Daoy (cell line): ENCODE measurements around the gene SMAD5. TPM values are rescaled to one million over a fixed set of nuclear protein-coding genes. Genes with fewer than 3 reads are reported as not detected.

Source experiments
- DNase-seq: peaks from one replicate; pipeline ENCODE4 v3.0.0-alpha.2; 2015; ENCODE audit warnings: low read depth
- total RNA-seq: library from RNA; depleted of rRNA; stranded (reverse); fragments of >200 nt; shearing (Covaris generic); gene quantifications from 2 replicates; pipeline ENCODE4 v1.2.3, GENCODE V29; 2014

The SMAD5 gene
- total RNA-seq, 1 experiment from 2014 or later, result 57.1 TPM

DNA sequence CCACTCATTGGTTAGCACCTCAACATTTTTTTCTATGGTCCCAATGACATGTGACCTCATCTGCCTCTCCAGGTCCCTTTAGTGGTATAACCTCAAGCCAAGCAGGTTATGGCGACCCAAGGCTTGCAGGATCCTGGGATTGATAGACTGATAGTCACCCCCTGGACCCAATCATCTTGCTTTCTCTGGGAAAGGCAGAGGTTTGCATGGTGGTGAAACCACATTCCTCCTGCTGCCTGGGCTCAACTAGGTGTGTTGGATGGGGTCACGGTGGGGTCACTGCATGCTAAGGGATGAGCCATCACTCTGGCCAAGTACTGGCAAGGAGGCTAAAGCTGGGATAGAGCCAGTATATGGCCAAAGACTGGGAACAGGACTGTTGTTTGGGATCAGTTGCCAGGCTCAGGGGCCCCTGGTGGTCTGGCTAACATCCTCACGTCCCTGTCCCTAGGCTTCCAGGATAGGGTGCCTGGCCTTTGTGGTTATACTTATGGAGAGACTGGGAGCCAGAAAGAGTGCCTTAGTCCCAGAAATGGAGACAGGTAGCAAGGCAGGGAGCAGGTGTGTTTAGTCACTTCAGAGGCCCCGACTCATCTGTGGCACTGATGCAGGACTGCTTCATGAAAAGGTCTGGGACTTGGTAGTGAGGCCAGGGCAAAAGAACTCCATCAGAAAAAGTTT lies 65.0 kb downstream of the SMAD5 start:
- DNase-seq, result no peak

DNA sequence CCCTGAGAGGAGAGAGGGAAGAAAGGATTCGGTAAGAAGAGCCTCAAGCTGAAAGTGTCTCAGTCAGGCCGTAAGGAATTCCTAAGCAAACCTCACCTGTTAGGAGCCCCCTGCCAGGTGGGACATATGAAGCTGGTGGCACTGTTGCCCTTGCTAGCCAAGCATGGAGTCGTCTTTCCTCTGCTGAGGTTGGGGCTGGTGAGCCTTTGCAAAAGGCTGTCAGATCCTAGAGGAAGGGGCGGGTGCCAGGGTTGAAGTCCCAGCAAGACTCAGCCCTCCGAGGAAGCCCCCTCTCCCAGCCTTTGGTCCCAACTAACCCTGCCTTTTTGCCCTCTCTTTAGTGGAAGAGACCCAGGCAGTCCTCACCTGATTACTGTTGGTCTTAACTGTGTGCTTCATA lies 65.8 kb downstream of the SMAD5 start:
- no peak for DNase-seq

DNA sequence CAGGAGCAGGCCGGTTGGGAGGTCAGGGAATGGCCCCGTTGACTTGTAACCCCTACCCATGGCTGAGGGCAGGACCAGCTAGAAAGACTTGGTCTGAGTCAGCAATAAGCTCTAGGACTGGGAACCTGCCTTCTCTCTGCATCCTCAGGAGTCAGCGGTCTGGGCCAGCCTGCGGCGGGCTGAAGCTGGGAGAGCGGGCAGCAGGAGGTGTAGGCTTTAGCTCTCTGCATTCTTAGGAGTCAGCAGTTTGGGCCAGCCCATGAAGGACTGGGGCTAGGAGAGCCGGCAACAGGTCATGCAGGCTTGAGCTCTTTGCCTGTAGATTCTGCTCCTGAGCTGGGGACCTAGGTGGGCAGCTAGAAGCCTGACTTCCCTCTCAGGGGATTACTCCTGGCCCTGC lies 66.8 kb downstream of the SMAD5 start:
- no peak for DNase-seq

DNA sequence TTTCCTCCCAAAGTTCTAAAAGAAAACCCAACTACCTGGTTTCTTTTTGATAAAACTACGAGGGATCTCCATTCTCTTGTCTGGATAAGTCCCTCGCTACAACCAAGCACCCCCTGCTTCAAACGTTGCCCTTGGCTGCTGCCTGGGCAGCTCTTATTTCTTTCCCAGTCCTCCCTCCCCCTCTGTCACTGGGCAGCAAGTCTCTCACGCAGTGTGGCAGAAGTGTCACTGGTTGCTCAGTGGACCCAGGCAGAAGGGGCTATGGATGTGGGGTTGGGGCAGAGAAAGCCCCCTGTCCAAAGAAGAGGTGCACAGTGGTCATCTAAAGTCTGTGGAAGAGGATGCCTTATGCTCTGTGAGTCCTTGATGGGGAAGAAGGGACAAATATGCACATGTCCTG lies 67.5 kb downstream of the SMAD5 start:
- DNase-seq, result no peak

DNA sequence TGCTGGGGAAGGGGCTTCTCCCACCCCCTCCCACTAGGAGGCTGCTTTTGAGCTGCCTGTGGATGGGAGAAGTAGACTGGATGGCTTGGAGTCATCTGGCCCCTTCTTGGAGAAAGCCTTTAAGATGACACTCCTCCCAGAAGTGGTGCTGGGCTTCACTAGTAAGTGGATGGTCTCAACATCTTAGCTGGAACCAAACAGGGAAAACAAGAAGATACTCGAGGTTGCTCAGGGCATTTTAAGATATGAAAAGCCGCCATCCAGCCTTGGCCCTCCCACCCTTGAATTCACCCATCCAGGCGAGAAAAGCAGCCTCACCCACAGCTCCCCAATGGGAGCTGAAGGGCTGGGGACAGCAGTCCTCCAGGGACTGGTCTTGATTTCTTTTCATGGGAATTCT lies 68.1 kb downstream of the SMAD5 start:
- DNase-seq, result no peak

DNA sequence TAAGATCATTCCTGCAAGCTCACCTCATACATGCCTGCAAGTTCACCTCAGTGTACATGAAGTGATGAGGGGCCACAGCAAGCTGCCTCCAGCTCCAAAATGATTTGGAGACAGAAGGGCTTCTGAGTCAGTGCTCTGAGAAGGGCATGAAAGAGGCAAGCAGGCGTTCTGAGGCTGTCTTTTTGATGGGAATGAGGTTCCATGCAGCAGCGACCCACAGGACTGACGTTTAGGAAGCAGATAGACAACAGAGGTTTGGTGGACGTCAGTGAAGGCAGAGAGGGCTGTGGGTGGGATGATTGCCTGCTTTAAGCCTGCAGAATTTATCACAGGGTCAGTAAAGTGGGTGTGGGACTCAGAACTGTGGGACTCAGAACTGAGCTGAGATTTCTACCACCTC lies 69.2 kb downstream of the SMAD5 start:
- DNase-seq, result no peak

DNA sequence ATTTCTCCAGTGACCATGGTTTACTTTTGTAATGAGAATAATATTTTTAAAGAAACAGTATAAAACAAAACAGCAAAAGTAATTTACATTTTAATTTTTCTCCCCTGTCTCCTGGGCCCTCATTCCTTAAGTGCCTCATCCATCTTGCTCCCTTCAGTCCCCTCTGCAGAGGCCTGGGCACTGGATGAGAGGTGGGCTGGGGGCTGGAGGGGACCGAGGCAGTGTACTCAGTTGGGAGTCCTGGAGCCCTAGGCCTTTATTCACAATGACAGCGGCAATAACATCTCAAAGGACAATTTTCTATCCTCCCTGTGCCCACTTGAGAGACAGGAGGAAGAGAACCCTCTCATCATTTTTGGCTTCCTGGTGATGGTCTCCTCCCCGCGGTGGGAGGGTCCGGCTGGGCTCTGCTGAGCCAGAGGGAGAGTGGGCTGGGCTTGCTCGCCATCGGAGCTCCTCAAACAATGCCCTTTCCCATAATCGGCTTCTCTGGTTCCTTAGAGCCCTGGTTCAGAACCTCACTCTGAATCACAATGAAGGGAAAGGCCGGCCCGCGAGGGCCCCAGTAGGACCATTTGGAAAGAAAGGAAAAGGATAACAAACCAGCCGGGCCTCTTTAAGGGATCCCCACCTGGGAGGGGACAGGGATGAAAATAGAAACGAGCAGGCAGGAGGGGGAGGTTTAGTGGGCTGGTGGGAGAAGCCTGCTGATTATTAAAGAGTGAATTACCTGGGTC lies 70.0 kb downstream of the SMAD5 start:
- no peak for DNase-seq

DNA sequence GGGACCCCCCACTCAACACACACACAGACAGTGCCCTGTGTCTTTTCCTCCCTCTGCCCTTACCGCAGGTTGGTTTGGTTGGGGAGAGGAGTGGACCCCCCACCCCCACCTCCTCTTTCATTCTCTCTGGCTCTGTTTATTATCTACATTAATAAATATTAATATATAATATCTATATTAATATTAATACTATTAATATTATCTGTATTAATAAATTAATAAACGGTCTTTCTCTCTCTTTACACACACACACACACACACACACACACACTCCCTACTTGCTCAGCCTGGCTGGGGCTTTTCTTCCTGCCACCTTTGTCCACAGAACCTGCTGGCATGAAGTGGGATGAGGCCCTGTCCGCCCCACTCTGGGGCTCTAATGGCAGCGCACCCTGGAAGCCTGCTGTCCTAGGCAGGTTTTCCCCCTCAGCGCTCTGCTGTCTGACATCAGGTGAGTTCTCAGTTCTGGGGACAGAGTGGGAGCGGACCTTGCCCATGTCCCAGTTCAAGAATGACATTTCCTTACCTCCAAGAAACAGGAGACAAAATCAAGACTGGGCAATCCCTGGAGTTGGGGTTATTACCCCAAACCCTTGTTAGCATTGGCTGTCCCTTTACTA lies 70.8 kb downstream of the SMAD5 start:
- no peak for DNase-seq

DNA sequence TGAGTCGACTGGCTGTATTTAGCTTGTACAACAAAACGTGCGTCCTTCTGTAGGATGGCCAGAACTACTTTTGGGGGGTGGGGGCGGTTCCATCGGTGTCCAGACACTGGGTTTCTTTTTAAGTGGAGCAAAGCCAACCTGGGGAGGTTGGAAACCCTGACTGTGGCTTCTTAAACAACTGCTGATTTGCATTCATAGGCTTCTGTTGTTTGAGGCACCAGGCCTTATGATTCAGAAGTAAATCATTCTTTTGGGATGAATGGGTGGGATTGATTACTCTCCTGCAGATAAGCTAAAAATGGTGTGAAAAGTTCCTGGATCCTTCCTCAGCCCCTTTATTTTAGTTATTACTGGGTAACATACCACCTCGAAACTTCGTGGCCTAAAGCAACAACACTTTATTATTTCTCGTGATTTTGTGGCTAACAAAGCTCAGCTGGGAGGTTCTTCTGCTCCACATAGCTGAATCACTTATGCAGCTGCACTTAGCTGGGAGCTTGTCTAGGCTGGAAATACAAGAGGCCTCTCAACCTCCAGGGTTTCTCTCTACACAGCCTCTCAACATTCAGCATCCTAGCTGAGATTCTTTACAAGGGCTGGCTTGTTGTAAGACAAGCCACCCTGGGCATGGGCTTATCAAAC lies 72.5 kb downstream of the SMAD5 start:
- peak; percentile 25 for DNase-seq

DNA sequence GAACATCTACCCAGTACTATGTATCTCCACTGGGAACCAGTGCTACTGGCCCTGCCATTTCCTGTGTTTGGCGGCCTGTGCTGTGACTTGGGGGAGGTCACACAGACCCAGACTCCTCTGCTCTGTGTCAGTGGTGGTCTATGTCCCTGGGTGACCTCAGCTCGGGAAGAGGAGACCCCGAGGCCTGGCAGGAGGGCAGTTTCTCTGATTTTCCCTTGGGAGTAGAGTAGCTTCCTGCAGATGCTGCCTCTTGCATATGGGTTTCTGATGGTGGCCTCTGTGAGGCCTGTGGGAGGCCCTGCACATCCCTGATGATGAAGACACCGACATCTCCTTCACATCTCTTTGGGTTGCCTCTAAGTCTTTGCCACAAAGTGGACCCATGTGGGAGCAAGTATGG lies 73.3 kb downstream of the SMAD5 start:
- DNase-seq, result no peak

DNA sequence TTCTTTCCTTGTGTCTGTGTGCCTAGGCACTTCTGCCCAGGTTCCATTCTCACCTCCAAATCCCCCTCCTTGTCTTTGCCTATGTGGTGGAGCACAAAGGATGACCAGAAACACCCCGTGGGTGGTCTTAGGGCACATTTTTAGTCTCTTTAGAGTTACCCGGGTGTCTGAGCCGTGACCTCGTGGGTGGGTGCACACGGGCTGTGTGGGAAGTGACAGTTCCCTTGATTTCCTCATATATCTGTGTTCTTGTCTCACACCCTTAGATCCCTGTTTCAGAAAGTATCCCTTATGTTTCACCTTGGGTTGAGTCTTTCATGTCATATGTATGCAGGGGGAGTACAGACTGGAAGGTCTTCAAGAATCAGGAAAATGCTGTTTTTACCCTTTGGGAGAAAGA lies 73.7 kb downstream of the SMAD5 start:
- DNase-seq, result no peak

DNA sequence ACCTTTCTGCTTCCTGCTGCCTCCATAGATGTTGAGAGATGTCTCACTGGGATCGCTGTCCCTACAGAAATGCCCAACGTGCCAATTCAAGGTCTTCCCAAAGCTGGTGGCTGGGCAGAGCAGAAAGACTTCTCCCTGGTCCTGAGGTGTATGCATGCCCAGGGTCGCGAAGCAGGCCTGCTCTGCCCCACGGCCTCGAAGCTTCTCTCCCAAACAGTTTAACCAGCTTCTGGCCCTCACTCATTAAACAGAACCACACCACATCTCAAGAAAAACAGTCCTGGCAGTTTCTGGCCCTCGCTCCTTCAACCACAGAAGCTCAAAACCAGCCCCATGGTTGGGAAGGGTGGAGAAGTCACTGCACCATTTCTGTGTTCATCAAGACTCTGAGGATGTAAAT lies 75.0 kb downstream of the SMAD5 start:
- no peak for DNase-seq

DNA sequence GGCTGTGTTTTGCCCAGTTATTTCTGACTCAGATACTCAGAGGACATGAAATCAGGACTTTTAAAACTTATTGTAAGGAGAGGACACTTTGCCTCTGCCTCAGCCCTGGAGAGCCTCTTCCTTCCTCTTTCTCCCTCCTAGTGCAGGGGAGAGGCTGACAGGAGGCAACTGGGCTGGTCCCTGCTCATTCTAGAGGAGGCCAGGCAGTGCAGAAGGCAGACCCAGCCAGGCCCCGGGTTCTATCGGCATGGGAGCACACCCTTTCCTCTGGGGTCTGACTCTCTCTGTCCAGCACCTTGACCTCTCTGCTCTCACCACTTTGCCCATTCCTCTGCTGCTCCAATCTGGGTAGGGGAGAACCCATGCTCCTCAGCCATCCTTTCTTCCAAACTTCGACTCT lies 76.3 kb downstream of the SMAD5 start:
- no peak for DNase-seq

DNA sequence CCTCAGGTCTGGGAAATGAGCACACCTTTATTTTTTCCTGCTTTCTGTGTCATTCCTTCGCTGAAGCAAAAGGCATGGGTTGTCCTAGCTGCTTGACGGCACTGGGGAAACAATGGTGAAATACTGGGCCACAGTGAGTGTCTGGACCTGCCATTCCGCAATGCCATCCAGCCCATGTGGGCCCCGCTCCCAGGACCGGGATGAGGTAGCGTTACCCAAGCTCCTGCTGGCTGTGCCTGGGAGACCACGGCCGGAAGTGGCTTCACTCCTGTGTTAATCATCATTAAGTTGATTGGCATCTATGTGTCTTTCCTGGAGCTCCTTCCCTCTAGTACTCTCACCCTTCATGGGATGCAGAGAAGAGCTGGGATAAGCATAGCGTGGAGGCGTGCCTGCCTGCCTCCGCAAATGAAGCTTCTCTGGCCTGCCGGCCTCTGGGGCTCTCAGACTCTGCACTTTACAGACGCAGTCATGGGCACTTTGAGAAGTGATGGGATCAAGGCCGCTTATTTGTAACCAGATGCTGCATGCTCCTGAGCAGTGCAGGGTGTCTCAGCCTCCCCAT lies 76.8 kb downstream of the SMAD5 start:
- peak; percentile 21 for DNase-seq

DNA sequence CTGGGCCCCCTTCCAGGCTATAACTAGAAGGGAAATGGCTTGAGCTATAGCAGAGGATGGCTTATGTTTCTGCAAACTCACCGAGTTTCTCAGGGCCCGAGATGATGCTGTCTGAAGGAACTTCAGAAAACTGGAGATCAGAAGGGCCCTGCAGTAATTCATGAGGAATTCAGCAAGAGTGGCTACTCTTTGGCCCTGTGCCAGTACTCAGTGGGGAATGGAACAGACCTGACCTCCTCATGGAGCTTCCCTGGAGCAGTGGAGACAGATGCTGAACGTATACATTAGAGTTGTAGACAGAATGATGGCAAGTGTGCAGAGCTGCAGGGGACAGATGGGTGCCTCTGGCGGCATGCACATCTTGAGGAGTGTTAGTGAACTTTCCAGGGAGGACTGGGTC lies 77.6 kb downstream of the SMAD5 start:
- DNase-seq, result no peak

DNA sequence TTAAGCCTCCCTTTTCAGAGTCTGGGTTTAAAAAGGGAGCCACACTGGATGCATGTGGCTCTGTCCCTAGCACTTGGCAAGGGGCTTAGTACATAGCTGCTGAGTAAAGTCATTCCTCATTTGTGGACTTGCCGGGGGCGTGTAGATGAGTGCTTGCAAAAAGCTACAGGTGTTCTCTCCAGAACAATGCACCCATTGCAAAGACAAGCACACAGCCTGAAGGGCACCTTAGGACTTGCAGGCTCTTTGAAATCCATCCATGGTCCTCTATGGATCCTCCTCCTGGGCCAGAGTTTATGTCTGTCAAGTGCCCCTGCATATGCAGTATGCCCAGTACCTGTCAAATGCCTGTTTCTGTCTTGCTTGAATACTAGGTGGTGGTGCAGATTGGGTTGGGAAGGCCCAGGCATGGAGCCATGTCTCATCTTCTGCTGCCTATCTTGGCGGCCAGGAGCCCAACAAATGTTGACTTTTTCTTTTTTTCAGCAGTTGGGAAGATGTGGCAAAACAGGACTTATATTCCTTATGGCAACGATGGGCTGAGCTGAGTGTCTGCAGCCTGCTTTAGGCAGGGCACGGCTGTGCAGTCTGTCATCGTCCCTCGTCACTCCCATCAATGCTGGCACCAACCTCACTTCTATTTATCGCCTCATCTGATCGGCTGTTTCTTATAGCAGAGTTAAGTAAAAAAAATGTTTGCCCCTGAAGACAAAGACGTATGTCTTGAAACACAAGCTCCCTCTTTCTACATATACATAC lies 78.8 kb downstream of the SMAD5 start:
- DNase-seq, result no peak

DNA sequence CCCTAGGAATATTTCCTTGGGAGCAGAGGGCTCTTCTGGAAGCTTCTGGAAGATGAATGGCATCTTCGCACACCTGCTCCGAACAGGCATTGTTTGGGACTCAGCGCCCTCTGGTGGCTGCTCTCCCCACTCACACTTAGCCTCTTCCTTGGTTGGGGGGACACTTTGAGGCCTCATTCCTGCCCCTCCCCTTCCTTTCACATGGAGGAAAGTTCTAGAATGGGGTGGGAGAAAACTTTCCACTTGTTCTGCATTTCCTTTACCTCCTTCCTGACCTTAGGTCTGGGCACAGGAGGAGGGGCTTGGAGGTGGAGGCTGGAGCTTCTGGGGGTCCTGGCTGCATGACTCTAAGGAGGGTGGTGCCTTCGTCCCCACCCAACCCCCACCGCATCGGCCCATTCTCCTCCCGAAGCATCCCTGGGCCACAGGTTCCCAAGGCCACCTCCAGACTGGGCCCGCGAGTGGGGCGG lies 79.6 kb downstream of the SMAD5 start:
- peak; percentile 63 for DNase-seq

DNA sequence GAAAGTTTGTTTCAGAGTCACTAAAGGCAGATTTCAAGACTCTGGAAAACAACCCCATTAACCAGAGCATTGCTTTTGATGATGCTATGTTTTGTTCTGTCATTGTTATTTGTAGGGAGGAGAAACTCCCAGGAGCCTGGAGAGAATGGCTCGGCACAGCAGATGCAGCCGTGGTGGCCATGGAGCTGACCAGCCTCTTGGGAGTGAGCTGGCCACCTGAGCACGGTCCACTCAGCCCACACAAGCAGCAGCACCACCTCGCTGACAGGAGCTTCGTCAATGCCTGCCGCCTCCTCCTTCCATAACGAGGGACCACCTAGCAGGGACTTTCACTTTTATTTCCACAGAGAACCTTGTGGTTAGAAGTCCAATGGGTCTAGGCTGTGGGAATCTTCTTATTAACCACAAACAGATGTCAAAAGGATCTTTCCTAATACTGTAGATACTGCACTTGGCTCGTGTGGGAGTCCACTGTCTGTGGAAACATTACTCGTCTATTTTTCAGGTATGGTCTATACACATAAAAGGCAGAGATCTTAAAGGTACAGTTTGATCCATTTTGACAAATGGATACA lies 81.4 kb downstream of the SMAD5 start:
- DNase-seq, result no peak

DNA sequence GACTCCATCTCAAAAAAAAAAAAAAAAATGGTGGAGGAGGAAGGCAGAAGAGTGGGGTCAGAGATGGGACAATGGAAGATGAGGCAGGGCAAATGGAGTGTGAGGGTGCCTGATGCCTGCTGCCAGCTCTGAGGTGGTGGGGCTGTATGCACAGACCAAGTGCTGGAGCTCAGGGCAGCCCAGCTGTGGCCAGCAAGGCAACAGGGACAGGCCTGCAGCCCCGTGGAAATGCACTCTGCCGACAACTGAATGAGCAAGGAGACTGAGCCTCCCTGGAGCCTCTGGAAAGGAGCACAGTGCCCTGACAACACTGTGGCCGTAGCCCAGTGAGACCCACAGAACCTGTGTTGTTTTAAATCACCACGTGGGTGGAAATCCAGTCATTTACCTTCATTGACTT lies 83.2 kb downstream of the SMAD5 start:
- no peak for DNase-seq

DNA sequence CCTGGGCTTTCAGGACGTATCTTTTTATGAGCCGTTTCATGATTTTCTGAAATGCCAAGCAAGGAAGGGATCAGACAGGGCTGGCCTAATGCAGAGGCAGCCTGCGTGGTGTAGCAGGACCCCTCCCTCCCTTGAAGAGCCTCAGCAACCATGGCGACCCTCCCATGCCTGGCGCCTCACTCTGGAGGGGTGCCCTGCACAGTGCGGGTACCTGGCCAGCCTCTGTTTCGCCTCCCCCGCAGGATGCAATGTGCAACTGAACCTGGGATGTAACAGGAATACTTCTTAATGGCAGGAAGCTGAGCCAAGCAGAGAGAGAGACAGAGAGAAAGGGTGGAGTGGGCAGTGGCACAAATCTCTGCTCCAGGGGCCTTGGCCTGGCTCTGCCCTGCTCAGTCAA lies 83.6 kb downstream of the SMAD5 start:
- DNase-seq, result no peak

DNA sequence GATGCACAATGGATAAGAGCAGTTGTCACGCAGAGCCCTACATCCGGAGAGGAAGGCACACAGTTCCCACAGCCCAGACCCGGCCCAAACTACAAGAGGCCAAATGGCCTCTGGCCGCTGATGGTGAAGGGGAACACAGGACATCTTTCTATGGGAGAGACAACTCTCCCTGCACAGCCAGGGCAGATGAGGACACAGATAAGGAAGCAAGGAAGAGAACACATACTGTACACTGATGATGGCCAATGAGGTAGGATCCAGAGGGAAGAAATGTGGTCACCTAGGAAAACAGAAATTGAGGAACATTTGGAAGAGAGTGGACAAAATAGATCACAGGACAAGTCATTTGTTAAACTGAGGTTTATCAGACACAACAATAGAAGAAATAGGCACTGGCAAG lies 88.7 kb downstream of the SMAD5 start:
- DNase-seq, result no peak
